Measurements from ENCODE around the gene EXOC2. TPM values are rescaled to one million over a fixed set of nuclear protein-coding genes. Genes with fewer than 3 reads are reported as not detected.
"Not testable (repeated sequence)": the region's sequence is repeated elsewhere in the genome, so short reads cannot be mapped to it uniquely, and the experiment has no call there.

Gene EXOC2
- total and polyA plus RNA-seq, 2 donors = 11.8 to 29.9 TPM

DNA sequence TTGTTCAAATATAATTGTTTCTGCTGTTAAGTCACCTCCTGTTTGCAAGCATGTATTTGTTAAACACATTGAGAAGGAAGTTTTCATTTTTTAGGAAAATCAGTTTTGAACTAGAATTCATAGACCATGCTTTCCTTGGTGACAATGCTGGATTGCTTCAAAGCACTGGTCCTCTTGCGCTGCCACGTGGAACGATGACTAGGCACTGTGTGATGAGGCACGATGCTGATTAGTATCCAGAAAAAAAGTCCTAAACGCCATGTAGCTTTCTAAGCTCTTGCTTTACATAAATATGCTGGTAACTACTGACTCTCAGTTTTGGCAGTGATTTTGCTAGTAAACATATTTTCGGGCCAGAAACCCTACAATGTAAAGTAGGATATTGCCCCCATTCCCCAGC lies 11.1 kb upstream of the EXOC2 start:
- Histone ChIP-seq H3K4me1 (ENCODE audit: insufficient read depth) (no peaks in the 10 kb centered on the region), H3K27ac (ENCODE audit: low read depth) (no peak overlapping the region), H3K36me3 (ENCODE audit: insufficient read depth) (no peaks in the 10 kb centered on the region), H3K4me3 (ENCODE audit: low read depth, low read length) (no peak overlapping the region)
- no peak for DNase-seq (ENCODE audit: extremely low spot score)
- 67% methylated on average over 6 of the region's 6 CpGs for WGBS

DNA sequence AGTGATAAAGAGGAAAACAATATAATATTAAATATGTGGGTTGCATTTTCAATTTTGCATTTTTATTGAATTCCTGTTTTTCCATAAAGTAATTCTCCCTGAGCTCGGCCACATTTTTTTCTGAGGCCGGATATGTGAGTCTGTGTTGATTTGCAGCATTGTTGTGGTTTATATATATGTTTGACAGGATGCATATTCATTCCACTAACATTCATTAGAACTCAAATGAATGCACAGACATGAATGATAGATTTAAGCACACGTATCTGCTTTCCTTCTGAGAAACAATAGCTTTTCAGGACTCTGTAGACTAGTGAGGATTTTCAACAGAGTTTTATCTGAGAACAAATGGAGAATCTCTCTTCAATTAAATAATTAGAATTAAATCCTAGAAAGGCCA lies 10.6 kb upstream of the EXOC2 start:
- 80% methylated on average over 3 of the region's 3 CpGs for WGBS
- DNase-seq (ENCODE audit: extremely low spot score) = no peak
- no peaks in the 10 kb centered on the region for H3K4me1 ChIP-seq (ENCODE audit: insufficient read depth)
- no peak overlapping the region for H3K27ac ChIP-seq (ENCODE audit: low read depth)
- no peaks in the 10 kb centered on the region for H3K36me3 ChIP-seq (ENCODE audit: insufficient read depth)
- no peak overlapping the region for H3K4me3 ChIP-seq (ENCODE audit: low read depth, low read length)

DNA sequence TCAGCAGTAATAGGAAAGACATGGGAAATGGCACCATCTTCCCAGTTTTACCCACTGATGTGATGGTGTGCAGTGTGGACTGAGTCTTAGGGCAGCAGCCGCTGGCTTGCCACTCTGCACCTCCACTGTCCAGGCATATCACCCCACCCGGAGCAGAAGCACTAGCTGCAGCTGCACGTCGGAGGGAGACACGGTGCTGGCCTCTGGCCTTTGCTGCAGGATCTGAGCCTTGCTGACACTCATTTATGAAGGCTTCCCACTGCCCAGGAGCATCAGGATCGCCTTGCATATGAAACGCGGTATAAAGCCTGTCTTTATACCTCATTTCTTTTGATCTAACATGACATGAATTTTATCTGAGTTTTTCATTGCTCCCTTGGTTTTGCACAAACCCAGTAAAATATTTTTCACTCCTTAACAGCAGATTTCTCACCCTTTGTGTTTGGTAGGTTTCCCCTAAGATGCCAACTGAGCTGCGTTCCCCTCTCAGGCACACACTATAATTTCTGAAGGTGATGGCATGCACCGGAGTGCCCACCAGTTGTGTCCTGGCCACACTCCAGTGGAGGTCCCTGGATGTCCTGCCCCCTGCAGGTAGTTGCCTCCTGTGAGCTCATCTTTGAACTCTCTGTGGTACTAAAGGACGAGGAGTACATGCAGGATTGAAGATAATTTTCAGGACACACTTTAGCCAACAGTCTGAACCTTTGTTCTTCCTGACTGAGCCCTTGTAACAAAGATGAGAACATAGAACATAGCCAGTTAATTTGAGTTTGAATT lies 9.0 kb upstream of the EXOC2 start:
- Histone ChIP-seq H3K27ac (ENCODE audit: low read depth) (no peak overlapping the region), H3K4me3 (ENCODE audit: low read depth, low read length) (no peak overlapping the region), H3K36me3 (ENCODE audit: insufficient read depth) (no peaks in the 10 kb centered on the region), H3K4me1 (ENCODE audit: insufficient read depth) (no peaks in the 10 kb centered on the region)
- WGBS = 59% methylated on average over 11 of the region's 11 CpGs
- DNase-seq (ENCODE audit: extremely low spot score) = no peak

DNA sequence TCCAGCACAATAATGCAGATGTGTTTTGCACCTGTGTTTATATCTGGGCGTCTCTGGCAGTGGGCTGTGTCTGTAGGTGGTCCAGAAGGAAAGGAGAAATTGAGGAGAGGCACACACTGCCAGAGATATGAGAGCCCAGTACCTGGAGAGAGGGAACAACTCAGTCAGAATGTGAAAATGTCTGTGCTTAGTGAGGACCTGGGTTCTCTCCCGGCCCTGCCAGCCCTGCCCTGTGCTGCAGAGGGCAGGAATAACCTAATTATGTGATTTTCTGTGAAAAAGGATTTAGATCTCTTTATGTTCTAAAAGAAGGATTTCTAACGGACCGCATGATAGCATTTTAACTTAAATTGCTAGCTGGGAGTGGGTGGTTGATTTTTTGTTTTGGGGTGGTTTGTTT lies 8.3 kb upstream of the EXOC2 start:
- Histone ChIP-seq H3K36me3 (ENCODE audit: insufficient read depth) (no peaks in the 10 kb centered on the region), H3K4me1 (ENCODE audit: insufficient read depth) (no peaks in the 10 kb centered on the region), H3K27ac (ENCODE audit: low read depth) (no peak overlapping the region), H3K4me3 (ENCODE audit: low read depth, low read length) (no peak overlapping the region)
- WGBS = 57% methylated on average over 4 of the region's 4 CpGs
- no peak for DNase-seq (ENCODE audit: extremely low spot score)

DNA sequence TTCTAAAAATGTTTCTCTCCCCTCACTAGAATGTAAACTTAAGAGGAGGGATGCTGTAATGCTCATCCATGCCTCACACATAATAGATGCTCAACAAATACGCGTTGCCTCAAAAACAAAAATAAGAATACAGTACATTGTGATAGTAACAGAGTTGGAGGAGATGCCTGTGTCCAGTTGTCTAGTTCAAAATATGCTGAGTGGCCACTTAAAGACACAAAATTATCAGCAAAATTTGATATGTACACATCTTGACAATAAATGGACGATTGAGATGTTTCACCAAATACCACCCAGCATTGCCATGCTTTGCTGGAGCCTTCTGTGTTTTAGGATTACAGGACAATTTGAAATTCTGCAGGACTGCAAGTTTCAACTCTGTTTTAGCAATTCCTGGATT lies 7.6 kb upstream of the EXOC2 start:
- DNase-seq (ENCODE audit: extremely low spot score) = no peak
- Histone ChIP-seq H3K4me1 (ENCODE audit: insufficient read depth) (no peaks in the 10 kb centered on the region), H3K36me3 (ENCODE audit: insufficient read depth) (no peaks in the 10 kb centered on the region), H3K4me3 (ENCODE audit: low read depth, low read length) (no peak overlapping the region), H3K27ac (ENCODE audit: low read depth) (no peak overlapping the region)
- 86% methylated on average over 3 of the region's 3 CpGs for WGBS

DNA sequence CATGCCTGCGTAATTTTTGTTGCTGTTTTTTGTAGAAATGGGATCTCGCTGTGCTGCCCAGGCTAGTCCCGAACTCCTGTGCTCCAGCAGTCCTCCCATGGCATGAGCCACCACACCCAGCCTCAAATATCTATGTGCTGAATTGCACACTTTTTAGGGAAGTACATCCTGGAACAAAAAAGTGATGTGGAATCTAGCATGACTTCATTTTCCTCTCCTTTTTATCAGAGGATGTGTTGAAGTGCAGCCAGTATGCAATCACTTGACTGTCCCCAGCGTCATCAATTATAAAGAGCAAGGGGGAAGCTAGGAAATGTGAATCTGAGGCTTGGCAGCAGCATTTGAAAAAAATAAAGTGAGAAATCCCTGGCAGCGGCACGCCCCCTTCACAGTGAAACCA lies 6.4 kb upstream of the EXOC2 start:
- Histone ChIP-seq H3K4me3 (ENCODE audit: low read depth, low read length) (no peak overlapping the region), H3K27ac (ENCODE audit: low read depth) (no peak overlapping the region), H3K4me1 (ENCODE audit: insufficient read depth) (no peaks in the 10 kb centered on the region), H3K36me3 (ENCODE audit: insufficient read depth) (no peaks in the 10 kb centered on the region)
- no peak for DNase-seq (ENCODE audit: extremely low spot score)
- 70% methylated on average over 6 of the region's 6 CpGs for WGBS

DNA sequence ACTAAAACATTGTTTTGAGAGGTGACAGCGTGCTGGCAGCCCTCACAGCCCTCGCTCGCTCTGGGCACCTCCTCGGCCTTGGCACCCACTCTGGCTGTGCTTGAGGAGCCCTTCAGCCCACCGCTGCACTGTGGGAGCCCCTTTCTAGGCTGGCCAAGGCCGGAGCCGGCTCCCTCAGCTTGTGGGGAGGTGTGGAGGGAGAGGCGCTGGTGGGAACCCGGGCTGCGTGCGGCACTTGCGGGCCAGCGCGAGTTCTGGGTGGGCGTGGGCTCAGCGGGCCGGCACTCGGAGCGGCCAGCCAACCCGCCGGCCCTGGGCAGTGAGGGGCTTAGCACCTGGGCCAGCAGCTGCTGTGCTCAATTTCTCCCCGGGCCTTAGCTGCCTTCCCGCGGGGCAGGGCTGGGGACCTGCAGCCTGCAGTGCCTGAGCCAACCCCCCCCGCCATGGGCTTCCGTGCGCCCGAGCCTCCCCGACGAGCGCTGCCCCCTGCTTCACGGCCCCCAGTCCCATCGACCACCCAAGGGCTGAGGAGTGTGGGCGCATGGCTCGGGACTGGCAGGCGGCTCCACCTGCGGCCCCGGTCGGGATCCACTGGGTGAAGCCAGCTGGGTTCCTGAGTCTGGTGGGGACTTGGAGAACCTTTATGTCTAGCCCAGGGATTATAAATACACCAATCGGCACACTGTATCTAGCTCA lies 1.6 kb upstream of the EXOC2 start:
- not testable (repeated sequence) for H3K4me1 ChIP-seq (ENCODE audit: insufficient read depth); H3K36me3 ChIP-seq (ENCODE audit: insufficient read depth); DNase-seq (ENCODE audit: extremely low spot score); H3K27ac ChIP-seq (ENCODE audit: low read depth); H3K4me3 ChIP-seq (ENCODE audit: low read depth, low read length)
- 96% methylated on average over 40 of the region's 40 CpGs for WGBS

DNA sequence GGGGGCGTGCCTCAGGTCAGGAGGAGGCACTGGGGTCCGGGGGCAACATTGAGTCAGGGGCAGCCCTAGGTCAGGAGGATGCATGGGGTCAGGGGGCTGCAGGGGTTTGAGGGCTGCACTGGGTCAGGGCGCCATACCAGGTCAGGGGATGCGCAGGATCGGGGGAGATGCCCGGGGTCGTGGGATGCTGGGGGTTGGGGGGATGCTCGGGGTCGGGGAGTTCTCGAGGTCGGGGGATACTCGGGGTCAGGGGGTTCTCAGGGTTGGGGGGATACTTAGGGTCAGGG lies 727 bp upstream of the EXOC2 start:
- WGBS = 91% methylated on average over 12 of the region's 12 CpGs
- H3K4me3 ChIP-seq (ENCODE audit: low read depth, low read length) = peak overlapping the region; percentile 98
- no peaks in the 10 kb centered on the region for H3K36me3 ChIP-seq (ENCODE audit: insufficient read depth)
- no peak overlapping the region for H3K27ac ChIP-seq (ENCODE audit: low read depth)
- no peaks in the 10 kb centered on the region for H3K4me1 ChIP-seq (ENCODE audit: insufficient read depth)
- DNase-seq (ENCODE audit: extremely low spot score) = no peak

DNA sequence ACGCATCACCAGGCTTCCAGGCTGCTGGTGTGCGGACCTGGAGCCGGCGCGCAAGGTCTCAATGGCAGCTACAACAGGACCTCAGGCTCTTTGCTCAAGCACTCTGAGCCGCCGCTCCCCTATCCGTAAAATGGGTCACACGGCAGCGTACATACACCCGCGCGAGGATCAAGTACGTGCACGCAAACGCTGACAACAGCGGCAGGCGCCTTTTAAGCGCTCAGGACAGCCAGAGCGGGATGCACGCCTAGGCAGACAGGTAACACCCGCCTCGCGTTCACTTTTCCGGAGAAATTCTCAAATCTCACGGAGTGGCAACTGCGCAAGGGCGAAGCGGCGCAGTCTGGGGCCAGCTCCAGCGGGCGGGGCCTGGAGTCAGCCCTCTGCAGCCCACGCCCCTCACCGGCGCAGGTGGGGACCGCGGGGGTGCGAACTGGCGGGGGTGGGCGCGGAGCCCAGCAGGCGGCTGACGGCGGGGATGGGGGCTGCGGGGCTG lies 535 bp downstream of the EXOC2 start:
- DNase-seq (ENCODE audit: extremely low spot score) = no peak
- H3K36me3 ChIP-seq (ENCODE audit: insufficient read depth) = no peaks in the 10 kb centered on the region
- H3K27ac ChIP-seq (ENCODE audit: low read depth) = no peak overlapping the region
- under 1% methylated on average over 45 of the region's 45 CpGs for WGBS
- H3K4me3 ChIP-seq (ENCODE audit: low read depth, low read length) = peak overlapping the region; percentile 98
- no peaks in the 10 kb centered on the region for H3K4me1 ChIP-seq (ENCODE audit: insufficient read depth)

DNA sequence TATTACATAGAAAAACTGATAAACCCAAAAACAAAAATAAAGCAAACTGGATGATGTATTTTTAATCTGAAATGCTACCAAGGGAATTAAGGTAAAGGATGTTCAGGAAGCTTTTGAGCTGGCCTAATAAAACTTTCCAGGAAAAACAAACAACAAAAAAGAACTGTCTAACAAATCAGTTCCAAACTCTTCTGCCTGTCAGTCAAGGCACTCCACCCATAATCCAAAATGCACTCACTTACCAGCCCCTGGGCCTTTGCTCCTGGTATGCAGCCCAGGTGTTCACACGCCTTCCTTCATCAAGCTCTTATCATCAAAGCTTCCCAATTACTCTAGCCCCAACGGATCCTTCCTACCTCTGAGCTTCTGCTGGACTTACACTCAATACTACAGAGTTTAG lies 3.7 kb downstream of the EXOC2 start:
- peaks cover 1% of the 10 kb centered on the region for H3K4me1 ChIP-seq (ENCODE audit: insufficient read depth)
- DNase-seq (ENCODE audit: extremely low spot score) = no peak
- 48% methylated on average over 2 of the region's 2 CpGs for WGBS
- H3K4me3 ChIP-seq (ENCODE audit: low read depth, low read length) = no peak overlapping the region
- H3K36me3 ChIP-seq (ENCODE audit: insufficient read depth) = no peaks in the 10 kb centered on the region
- H3K27ac ChIP-seq (ENCODE audit: low read depth) = no peak overlapping the region

DNA sequence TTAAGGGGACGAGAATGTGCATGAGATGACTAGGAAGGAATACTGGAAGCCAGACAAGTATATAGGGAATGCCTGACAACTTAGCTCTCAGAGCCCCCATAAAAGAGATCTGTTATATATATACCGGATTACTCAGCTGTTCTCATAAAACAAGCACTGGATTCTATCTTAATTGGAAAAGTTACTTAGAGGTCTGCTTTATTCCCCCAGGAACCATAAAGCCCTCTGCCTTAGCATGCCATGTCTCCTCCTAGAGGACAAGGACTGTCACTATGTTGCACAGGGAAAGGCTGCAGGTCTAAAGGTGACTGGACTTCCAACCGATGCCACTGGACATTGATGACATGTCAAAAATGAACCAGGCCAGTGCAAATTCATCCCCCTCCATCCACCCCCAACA lies 6.4 kb downstream of the EXOC2 start:
- WGBS = 61% methylated on average over 3 of the region's 3 CpGs
- Histone ChIP-seq H3K36me3 (ENCODE audit: insufficient read depth) (no peaks in the 10 kb centered on the region), H3K4me1 (ENCODE audit: insufficient read depth) (peaks cover 1% of the 10 kb centered on the region), H3K27ac (ENCODE audit: low read depth) (no peak overlapping the region), H3K4me3 (ENCODE audit: low read depth, low read length) (no peak overlapping the region)
- DNase-seq (ENCODE audit: extremely low spot score) = no peak

DNA sequence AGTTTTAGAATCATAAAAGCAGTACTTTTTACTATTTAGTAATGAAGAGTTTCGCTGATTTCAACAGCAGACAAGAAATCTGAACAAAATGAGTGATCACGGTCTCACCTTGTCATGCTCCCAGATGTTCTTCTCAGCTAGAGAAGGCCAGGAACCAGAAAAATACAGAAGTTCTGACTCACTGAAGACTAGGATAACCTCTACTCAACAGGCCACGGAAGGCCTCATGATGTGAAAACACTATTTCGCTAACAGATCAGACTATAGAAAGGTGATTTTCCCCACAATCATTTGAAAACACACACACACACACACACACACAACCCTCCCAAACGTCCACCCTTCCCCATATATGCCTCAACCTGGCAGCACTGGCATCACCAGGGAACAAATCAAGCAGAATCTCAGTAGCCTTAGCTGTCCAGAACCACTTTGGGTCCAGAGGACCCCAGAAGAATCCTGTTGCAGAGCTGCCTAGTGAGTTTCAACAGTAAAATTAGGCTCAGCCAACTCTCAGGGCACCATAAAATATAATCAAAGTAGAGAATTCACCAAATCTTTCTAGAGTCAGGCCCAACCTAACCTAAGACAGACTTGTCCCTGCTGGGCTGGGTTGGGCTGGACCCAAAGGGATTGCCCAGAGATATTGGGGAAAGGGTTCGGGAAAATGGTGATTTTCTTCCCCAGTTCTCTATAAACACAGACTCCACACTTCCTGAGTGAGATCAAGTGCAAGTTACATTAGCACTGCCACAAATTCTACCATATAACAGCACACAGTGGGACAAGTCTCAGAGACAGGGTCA lies 7.9 kb downstream of the EXOC2 start:
- 88% methylated on average over 6 of the region's 6 CpGs for WGBS
- DNase-seq (ENCODE audit: extremely low spot score) = no peak
- Histone ChIP-seq H3K4me1 (ENCODE audit: insufficient read depth) (peaks cover 1% of the 10 kb centered on the region), H3K27ac (ENCODE audit: low read depth) (peak overlapping the region; percentile 80), H3K36me3 (ENCODE audit: insufficient read depth) (no peaks in the 10 kb centered on the region), H3K4me3 (ENCODE audit: low read depth, low read length) (no peak overlapping the region)

DNA sequence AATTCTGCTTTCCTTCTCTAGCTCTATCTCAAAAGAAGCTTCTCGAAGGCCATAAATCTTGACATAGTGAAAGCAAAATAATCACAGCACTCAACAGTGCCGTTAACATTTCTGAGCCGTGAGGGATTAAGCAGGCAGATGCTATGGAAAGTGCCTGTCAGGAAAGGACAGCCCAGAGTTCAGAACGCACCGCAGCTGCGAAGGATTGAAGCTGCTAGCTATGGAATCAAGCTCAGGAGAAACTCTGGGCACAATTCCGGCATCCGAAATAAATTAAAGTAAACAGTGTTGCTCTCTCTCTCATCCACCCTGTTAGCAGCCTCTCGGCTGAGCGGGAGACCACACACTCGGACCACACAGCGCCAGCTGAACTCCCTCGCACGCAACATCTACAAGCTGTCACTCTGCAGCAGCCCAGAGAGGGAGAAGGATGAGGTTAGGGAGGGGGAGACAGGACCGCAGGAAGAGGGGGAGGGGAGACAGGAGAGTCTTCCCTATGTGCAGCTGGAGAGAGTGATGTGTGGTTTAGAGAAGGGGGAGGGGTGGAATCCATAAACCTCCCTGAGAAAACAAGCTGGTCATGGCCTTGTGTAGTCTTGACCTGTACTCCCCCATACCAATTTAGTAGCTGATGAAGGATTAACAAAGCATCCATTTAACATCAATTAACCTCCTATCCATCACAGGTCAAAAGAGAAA lies 9.0 kb downstream of the EXOC2 start:
- H3K4me3 ChIP-seq (ENCODE audit: low read depth, low read length) = no peak overlapping the region
- peak; percentile 49 for DNase-seq (ENCODE audit: extremely low spot score)
- WGBS = 14% methylated on average over 15 of the region's 15 CpGs
- H3K4me1 ChIP-seq (ENCODE audit: insufficient read depth) = peaks cover 1% of the 10 kb centered on the region
- no peaks in the 10 kb centered on the region for H3K36me3 ChIP-seq (ENCODE audit: insufficient read depth)
- peak overlapping the region; percentile 4 for H3K27ac ChIP-seq (ENCODE audit: low read depth)

Data from urinary bladder (tissue), 4 donors.